GM18508 (cell line): ENCODE measurements around the gene ITPRID1.
"Not testable (repeated sequence)": the region's sequence is repeated elsewhere in the genome, so short reads cannot be mapped to it uniquely, and the experiment has no call there.

Source experiments
- ATAC-seq: cut with Tn5 transposase; IDR thresholded peaks from one replicate; pipeline ENCODE4 v1.9.1; 2021; ENCODE audit warnings: moderate number of reproducible peaks; ENCODE audit not compliant: insufficient read depth, unreplicated experiment

ITPRID1 gene

GRCh38 chr7:31512166-31512565 lies 1.7 kb upstream of the ITPRID1 start:
- ATAC-seq = no peak

- ATAC-seq = no peak
Measured at GRCh38 chr7:31516680-31517502, 3.0 kb downstream of the ITPRID1 start.

- no peak for ATAC-seq
Measured at GRCh38 chr7:31517513-31517912, 3.6 kb downstream of the ITPRID1 start.

GRCh38 chr7:31518766-31519165 lies 4.9 kb downstream of the ITPRID1 start:
- ATAC-seq = no peak

- no peak for ATAC-seq
Measured at GRCh38 chr7:31521336-31522010, 7.6 kb downstream of the ITPRID1 start.

- no peak for ATAC-seq
Measured at GRCh38 chr7:31526864-31527263, 13.0 kb downstream of the ITPRID1 start.

- no peak for ATAC-seq
Measured at GRCh38 chr7:31529103-31529502, 15.2 kb downstream of the ITPRID1 start.

GRCh38 chr7:31540651-31541185 lies 26.8 kb downstream of the ITPRID1 start:
- not testable (repeated sequence) for ATAC-seq

- ATAC-seq = no peak
Measured at GRCh38 chr7:31545549-31545948, 31.7 kb downstream of the ITPRID1 start.

- ATAC-seq = no peak
Measured at GRCh38 chr7:31549611-31550010, 35.7 kb downstream of the ITPRID1 start.

GRCh38 chr7:31550432-31550831 lies 36.5 kb downstream of the ITPRID1 start:
- no peak for ATAC-seq

- no peak for ATAC-seq
Measured at GRCh38 chr7:31553661-31554081, 39.8 kb downstream of the ITPRID1 start.

- no peak for ATAC-seq
Measured at GRCh38 chr7:31562002-31562401, 48.1 kb downstream of the ITPRID1 start.

- ATAC-seq = no peak
Measured at GRCh38 chr7:31563522-31563921, 49.6 kb downstream of the ITPRID1 start.

- no peak for ATAC-seq
Measured at GRCh38 chr7:31563951-31564350, 50.1 kb downstream of the ITPRID1 start.

- no peak for ATAC-seq
Measured at GRCh38 chr7:31564661-31565060, 50.8 kb downstream of the ITPRID1 start.

GRCh38 chr7:31569528-31569927 lies 55.6 kb downstream of the ITPRID1 start:
- no peak for ATAC-seq

- no peak for ATAC-seq
Measured at GRCh38 chr7:31583526-31583925, 69.6 kb downstream of the ITPRID1 start.

- ATAC-seq = no peak
Measured at GRCh38 chr7:31583942-31584341, 70.1 kb downstream of the ITPRID1 start.

GRCh38 chr7:31595390-31595789 lies 81.5 kb downstream of the ITPRID1 start:
- ATAC-seq = no peak

- ATAC-seq = no peak
Measured at GRCh38 chr7:31602041-31602625, 88.2 kb downstream of the ITPRID1 start.
